Measurements from ENCODE around the gene KRTAP5-5.
"Not testable (repeated sequence)": the region's sequence is repeated elsewhere in the genome, so short reads cannot be mapped to it uniquely, and the experiment has no call there.

DNA sequence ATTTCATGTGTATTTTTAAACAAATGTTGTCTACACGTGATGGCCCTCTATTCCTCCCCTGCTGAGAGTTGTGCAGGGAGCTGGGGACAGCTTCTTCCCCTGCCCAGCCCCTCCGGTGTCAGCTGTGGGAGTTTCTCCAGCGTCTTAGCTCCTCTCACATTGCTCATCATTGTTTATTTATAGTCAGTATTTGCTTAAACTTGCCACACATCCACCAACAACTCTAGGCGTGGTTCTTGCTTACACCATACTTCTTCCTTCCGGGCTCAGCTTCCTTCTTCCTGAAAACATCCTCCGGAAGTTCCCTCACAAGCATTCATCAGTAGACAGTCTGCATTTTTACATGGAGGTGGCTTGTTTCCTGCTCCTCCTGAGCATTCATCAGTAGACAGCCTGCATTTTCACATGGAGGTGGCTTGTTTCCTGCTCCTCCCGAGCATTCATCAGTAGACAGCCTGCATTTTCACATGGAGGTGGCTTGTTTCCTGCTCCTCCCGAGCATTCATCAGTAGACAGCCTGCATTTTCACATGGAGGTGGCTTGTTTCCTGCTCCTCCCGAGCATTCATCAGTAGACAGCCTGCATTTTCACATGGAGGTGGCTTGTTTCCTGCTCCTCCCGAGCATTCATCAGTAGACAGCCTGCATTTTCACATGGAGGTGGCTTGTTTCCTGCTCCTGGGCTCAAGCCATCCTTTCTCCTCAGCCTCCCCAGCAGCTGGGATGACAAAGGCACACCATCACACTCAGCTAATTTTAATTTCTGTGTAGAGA lies 40.2 kb upstream of the KRTAP5-5 start:
- TF ChIP-seq, protein P1, sequence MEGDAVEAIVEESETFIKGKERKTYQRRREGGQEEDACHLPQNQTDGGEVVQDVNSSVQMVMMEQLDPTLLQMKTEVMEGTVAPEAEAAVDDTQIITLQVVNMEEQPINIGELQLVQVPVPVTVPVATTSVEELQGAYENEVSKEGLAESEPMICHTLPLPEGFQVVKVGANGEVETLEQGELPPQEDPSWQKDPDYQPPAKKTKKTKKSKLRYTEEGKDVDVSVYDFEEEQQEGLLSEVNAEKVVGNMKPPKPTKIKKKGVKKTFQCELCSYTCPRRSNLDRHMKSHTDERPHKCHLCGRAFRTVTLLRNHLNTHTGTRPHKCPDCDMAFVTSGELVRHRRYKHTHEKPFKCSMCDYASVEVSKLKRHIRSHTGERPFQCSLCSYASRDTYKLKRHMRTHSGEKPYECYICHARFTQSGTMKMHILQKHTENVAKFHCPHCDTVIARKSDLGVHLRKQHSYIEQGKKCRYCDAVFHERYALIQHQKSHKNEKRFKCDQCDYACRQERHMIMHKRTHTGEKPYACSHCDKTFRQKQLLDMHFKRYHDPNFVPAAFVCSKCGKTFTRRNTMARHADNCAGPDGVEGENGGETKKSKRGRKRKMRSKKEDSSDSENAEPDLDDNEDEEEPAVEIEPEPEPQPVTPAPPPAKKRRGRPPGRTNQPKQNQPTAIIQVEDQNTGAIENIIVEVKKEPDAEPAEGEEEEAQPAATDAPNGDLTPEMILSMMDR (IDR thresholded peaks at IDR 0.05; ENCODE audit: low read length), result not testable (repeated sequence)
- TF ChIP-seq EZH2 (IDR thresholded peaks at IDR 0.05; ENCODE audit: borderline replicate concordance, low read length), result not testable (repeated sequence)

Data from OCI-LY1 (cell line).